Large intestine (tissue), 3 donors: ENCODE measurements around the gene CLCN3. TPM values are rescaled to one million over a fixed set of nuclear protein-coding genes. Genes with fewer than 3 reads are reported as not detected.
"Not testable (repeated sequence)": the region's sequence is repeated elsewhere in the genome, so short reads cannot be mapped to it uniquely, and the experiment has no call there.

Experiments
- DNase-seq, 2 donors: peaks; one replicate each; pipeline versions ENCODE4 v3.0.0 to v3.0.0-alpha.2; 2013
- H3K27ac ChIP-seq: one replicate; pipeline ENCODE4 v1.5.1; 2013; ENCODE audit warnings: low read length
- H3K27me3 ChIP-seq: 2 replicates; pipeline ENCODE4 v1.6.1; 2013; ENCODE audit warnings: low read length; ENCODE audit not compliant: control insufficient read depth, insufficient read depth
- H3K36me3 ChIP-seq: 2 replicates; pipeline ENCODE4 v1.6.1; 2013; ENCODE audit warnings: low read length; ENCODE audit not compliant: control insufficient read depth, insufficient read depth
- H3K4me1 ChIP-seq: one replicate; pipeline ENCODE4 v1.6.1; 2013; ENCODE audit warnings: low read length; ENCODE audit not compliant: control insufficient read depth, insufficient read depth
- H3K4me3 ChIP-seq: one replicate; pipeline ENCODE4 v1.5.1; 2013; ENCODE audit warnings: low read length
- H3K9me3 ChIP-seq: one replicate; pipeline ENCODE4 v1.6.1; 2013; ENCODE audit warnings: mild to moderate bottlenecking, low read depth, low read length, moderate library complexity; ENCODE audit not compliant: control insufficient read depth
- WGBS: methylation state at CpG from one replicate; pipeline ENCODE4 v1.1.5; 2013; ENCODE audit warnings: low lambda C conversion rate; ENCODE audit not compliant: insufficient coverage; 5-methylcytosine and 5-hydroxymethylcytosine counted together
- polyA plus RNA-seq: library from polyadenylated mRNA; unstranded; fragments of 120-200 nt; gene quantifications from one replicate; pipeline ENCODE4 v1.2.1, GENCODE V29; 2013

CLCN3 gene
- polyA plus RNA-seq, 1 donor = 48.7 TPM

DNA sequence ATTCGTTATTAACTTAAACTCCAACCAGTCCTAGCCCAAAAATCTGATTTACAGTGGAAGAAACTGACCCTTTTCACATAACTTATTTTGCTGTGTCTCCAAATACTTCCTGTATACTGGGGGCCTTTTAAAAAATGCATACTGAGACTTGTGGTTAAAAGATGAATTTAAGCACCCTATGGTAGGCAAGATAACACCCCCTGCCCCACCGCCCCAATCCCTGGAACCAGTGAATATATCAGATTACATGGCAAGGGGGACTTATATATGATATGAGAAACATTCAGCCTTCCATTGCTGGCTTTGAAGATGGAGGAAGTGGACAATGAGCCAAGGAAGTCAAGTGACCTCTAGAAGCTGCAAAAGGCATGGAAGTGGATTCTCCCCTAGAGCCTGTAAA is 3.1 kb upstream of the CLCN3 start:
- H3K36me3 ChIP-seq = no peaks in the 10 kb centered on the region
- H3K27me3 ChIP-seq = no peaks in the 10 kb centered on the region
- peak overlapping the region; percentile 10 for H3K27ac ChIP-seq
- no peak overlapping the region for H3K4me3 ChIP-seq
- WGBS = 67% methylated on average over 1 of the region's 2 CpGs
- H3K9me3 ChIP-seq = no peaks in the 10 kb centered on the region
- no peak for DNase-seq
- peaks cover 7% of the 10 kb centered on the region for H3K4me1 ChIP-seq

DNA sequence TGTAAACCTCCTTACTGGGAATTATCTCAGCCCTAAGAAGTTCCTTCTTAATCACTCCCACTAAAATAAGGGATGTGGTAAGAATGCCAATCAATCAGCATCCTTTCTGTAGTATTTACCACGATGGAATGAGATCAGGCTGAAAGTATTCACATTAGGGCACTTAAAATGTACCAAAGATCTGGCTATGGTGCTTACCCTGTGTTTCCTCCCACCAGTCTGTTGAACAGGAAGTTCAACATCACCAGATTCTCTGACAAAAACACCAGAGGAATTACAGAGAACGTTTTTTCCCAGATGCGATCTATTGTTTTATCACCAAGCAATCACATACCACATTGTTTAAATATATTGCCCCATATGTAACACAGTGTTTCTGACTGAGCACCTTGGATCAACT is 2.1 kb upstream of the CLCN3 start:
- no peaks in the 10 kb centered on the region for H3K36me3 ChIP-seq
- 100% methylated on average over 1 of the region's 3 CpGs for WGBS

DNA sequence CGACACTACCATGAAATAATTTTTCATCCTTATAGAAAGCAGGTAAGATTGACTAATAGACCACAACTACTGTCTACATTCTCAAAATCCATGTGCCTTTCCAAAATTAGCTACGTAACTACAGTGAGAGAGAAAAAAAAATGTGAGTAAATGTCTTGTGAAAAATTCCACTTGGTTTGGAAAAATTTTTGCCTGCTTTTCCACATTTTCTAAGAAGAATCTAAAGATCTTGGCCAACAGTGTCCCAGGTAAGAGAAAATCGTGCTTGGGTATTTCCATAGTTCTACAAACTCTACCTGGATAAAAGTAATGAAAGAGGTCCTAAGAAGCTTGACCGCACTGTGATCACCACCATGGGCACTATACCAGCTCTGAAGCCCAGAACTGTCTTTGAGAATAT is 1.4 kb upstream of the CLCN3 start:
- Histone ChIP-seq H3K36me3 (no peaks in the 10 kb centered on the region), H3K4me1 (peaks cover 3% of the 10 kb centered on the region), H3K27me3 (no peaks in the 10 kb centered on the region), H3K9me3 (no peaks in the 10 kb centered on the region), H3K27ac (peak overlapping the region; percentile 99), H3K4me3 (peak overlapping the region; percentile 93)
- DNase-seq = no peak
- WGBS = 75% methylated on average over 2 of the region's 4 CpGs

More for the DNA sequence above, 2.1 kb upstream of the CLCN3 start:
- H3K27ac ChIP-seq = no peak overlapping the region
- H3K9me3 ChIP-seq = no peaks in the 10 kb centered on the region
- H3K4me1 ChIP-seq = peaks cover 6% of the 10 kb centered on the region
- H3K27me3 ChIP-seq = no peaks in the 10 kb centered on the region
- H3K4me3 ChIP-seq = no peak overlapping the region
- no peak for DNase-seq

DNA sequence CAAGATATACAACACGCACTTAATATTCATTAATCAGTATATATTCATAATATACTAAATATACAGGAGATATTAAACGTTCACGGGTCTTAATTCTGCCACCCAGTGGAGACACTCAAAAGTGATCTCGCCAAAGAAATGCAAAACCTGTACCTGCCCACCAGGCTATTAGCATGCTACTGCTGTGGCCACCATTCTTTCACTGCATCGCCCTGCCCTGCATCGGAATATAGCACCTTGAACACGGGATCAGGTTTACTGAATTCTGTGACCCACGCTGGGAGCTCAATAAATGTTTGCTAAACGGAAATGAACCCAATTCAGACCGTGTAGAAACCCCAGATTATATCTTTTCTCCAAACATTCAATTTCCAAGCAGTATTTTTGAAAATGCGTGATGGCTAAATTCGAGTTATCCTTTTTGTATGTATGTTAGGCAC is 840 bp upstream of the CLCN3 start:
- peak overlapping the region; percentile 99 for H3K27ac ChIP-seq
- no peaks in the 10 kb centered on the region for H3K27me3 ChIP-seq
- no peaks in the 10 kb centered on the region for H3K36me3 ChIP-seq
- H3K4me1 ChIP-seq = peaks cover 3% of the 10 kb centered on the region
- no peaks in the 10 kb centered on the region for H3K9me3 ChIP-seq
- DNase-seq = peak; percentile 60 to 77
- H3K4me3 ChIP-seq = peak overlapping the region; percentile 93
- WGBS = 40% methylated on average over 1 of the region's 12 CpGs

DNA sequence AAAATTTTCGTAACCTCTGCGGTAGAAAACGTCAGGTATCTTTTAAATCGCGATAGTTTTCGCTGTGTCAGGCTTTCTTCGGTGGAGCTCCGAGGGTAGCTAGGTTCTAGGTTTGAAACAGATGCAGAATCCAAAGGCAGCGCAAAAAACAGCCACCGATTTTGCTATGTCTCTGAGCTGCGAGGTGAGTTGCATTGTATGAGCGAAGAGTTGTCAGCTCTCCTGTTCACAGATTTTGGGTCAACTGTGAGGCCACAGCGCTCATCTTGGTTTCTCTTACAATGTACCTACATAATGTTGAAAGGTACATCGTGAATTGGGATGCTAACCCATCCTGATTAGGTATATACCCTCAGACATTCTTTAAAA is 486 bp downstream of the CLCN3 start:
- DNase-seq = peak in 1 of 2 donors; percentile 64
- WGBS = no CpG with 5 or more reads among the region's 14 CpGs

DNA sequence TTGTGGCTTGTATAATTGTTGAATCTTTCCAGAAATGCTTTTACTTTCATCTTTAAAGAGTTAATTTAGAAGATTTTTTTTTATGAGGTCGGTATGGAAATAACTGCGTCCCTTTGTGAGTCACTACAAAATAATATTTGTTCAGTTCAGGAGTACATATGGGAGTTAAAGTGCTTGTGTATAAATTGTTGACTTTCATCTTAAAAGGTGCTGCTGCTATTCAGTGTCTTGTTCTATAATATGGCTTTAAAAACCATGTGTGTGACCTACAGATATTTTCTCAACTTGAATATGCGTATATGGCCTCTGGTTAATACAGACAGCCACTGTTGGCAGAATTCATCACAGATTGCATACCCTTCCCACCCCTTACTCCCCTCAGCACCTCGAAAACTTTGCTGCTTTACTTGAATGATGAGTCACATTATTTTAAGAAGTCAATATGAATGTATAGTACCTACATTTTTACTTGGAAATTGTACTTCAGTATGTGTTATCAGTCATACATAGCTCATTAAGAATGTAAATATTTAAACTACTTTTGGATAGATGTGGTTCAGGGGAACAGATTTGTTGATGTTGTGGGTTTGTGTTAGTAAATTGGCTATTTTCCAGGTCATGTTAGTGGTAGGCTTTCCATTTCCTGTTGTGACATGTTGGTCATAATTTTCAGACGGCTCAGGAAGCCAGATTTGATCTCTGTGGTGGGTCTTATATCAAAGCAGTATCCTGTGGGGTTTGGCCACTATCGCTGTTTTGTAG is 1.5 kb downstream of the CLCN3 start:
- peak in 1 of 2 donors; percentile 57 for DNase-seq
- H3K36me3 ChIP-seq = no peaks in the 10 kb centered on the region
- no peaks in the 10 kb centered on the region for H3K9me3 ChIP-seq
- peak overlapping the region; percentile 99 for H3K27ac ChIP-seq
- no peaks in the 10 kb centered on the region for H3K4me1 ChIP-seq
- whole genome bisulfite sequencing = 0% methylated on average over 1 of the region's 6 CpGs
- H3K27me3 ChIP-seq = no peaks in the 10 kb centered on the region
- H3K4me3 ChIP-seq = peak overlapping the region; percentile 93

More for the DNA sequence above, 486 bp downstream of the CLCN3 start:
- peaks cover 3% of the 10 kb centered on the region for H3K4me1 ChIP-seq
- no peaks in the 10 kb centered on the region for H3K27me3 ChIP-seq
- H3K36me3 ChIP-seq = no peaks in the 10 kb centered on the region
- peak overlapping the region; percentile 93 for H3K4me3 ChIP-seq
- peak overlapping the region; percentile 99 for H3K27ac ChIP-seq
- H3K9me3 ChIP-seq = no peaks in the 10 kb centered on the region

DNA sequence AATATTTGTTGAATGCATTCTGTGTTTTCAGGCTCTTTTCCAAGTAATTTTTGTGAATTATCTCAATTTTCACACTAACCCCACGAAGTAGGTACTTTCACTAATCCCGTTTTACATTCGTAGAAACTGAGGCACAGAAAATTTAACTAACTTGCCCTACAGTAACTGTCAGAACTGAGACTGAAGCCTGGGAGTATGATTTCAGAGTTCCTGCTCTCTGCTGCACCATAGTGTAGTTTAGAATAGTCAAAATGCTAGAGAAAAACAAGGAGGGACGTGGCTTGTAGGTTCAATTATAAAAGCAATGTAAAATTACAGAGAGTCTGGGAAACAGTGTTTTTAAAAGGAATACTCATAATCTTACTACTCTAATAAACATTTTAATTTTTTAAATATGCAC is 2.2 kb downstream of the CLCN3 start:
- H3K4me3 ChIP-seq = peak overlapping the region; percentile 93
- WGBS = 20% methylated on average over 2 of the region's 4 CpGs
- H3K36me3 ChIP-seq = no peaks in the 10 kb centered on the region
- no peaks in the 10 kb centered on the region for H3K9me3 ChIP-seq
- H3K27ac ChIP-seq = peak overlapping the region; percentile 99
- DNase-seq = no peak
- no peaks in the 10 kb centered on the region for H3K4me1 ChIP-seq
- H3K27me3 ChIP-seq = no peaks in the 10 kb centered on the region

DNA sequence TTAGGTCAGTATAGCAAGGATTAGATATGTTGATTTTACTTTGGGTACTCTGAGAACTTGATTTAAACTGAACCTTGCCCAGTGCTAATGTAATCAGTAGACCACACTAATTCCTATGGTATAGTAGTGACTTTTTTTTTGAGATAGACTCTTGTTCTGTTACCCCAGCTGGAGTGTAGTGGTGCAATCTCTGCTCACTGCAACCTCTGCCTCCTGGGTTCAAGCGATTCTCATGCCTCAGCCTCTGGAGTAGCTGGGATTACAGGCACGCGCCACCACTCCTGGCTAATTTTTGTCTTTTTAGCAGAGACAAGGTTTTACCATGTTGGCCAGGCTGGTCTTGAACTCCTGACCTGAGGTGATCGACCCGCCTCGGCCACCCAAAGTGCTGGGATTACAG is 3.6 kb downstream of the CLCN3 start:
- not testable (repeated sequence) for DNase-seq, H3K27ac ChIP-seq, H3K36me3 ChIP-seq, H3K9me3 ChIP-seq, H3K27me3 ChIP-seq, H3K4me3 ChIP-seq, H3K4me1 ChIP-seq
- no CpG with 5 or more reads among the region's 6 CpGs for WGBS

DNA sequence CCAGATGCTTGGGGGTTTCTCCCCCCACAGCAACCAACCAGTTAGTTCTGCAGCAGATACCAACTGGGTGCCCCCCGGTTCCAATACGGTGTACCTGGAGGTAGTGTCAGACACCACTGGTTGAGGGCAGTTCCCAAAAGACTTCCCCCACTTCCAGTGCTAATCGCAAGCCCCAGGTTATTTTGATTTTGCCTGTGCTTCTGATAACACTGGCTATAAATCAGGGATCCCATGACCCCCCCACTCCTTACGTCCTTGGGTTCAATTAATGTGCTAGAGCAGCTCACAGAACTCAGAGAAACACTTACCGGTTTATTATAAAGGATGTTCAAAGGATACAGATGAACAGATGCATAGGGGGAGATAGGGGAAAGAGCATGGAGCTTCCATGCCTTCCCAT is 5.5 kb downstream of the CLCN3 start:
- DNase-seq = no peak
- H3K27me3 ChIP-seq = no peaks in the 10 kb centered on the region
- H3K9me3 ChIP-seq = no peaks in the 10 kb centered on the region
- H3K4me1 ChIP-seq = no peaks in the 10 kb centered on the region
- H3K4me3 ChIP-seq = no peak overlapping the region
- peaks cover 2% of the 10 kb centered on the region for H3K36me3 ChIP-seq
- no CpG with 5 or more reads among the region's 5 CpGs for WGBS
- no peak overlapping the region for H3K27ac ChIP-seq

DNA sequence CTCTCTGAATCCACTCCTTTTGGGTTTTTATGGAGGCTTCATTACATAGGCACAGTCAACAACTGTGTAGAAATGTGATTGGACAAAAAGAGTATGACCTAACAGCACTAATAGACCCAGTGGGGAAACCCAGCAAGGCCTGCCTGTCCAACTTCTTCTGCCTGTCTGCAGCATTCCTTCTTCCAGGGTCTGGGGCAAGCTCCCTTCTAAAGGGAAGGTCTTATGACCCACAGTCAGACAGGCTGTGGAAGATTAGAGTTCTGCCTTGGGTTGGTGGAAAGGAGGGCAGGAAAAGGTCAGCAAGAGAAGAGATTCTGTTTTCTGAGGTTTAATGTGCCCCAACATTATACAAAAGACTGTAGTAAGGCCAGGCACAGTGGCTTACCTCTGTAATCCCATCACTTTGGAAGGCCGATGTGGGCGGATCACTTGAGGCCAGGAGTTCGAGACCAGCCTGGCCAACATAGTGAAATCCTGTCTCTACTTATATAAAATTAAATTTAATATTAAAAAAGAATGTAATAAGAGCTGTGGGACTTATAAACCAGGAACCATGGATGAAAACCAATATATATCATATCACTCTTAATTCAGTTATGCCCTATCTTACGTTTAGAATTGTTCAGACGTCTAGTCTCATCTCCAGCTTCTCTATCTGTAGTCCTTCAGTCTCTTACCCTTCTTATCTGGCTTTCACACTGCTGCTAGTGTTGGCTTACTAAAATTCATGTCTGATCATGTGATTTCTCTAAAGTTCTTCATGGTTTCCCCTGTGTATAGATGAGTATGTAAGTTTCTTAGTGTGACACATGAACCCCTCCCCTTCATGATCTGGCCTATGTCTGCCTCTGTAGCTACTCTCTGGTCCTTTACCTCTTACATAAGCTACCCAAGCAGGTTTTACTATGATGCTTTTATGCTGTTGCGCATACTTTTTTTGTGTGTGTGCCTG is 6.2 kb downstream of the CLCN3 start:
- 93% methylated on average over 3 of the region's 6 CpGs for WGBS
- Histone ChIP-seq H3K27ac (no peak overlapping the region), H3K4me1 (no peaks in the 10 kb centered on the region)

More for the DNA sequence above, 6.2 kb downstream of the CLCN3 start:
- H3K36me3 ChIP-seq = peaks cover 2% of the 10 kb centered on the region
- H3K4me3 ChIP-seq = no peak overlapping the region
- H3K27me3 ChIP-seq = no peaks in the 10 kb centered on the region
- DNase-seq = no peak
- H3K9me3 ChIP-seq = no peaks in the 10 kb centered on the region
